GM18505 (cell line): Measurements from ENCODE around the gene AATK.

Source experiments
- ATAC-seq: cut with Tn5 transposase; IDR thresholded peaks from one replicate; pipeline ENCODE4 v1.9.1; 2021; ENCODE audit not compliant: unreplicated experiment
- POLR2A ChIP-seq: IDR thresholded peaks from 4 replicates; pipeline ENCODE4 v1.6.1; 2011; ENCODE audit warnings: borderline replicate concordance; ENCODE audit not compliant: insufficient read depth, insufficient read length; ENCODE audit errors: extremely low read depth

Gene AATK

DNA sequence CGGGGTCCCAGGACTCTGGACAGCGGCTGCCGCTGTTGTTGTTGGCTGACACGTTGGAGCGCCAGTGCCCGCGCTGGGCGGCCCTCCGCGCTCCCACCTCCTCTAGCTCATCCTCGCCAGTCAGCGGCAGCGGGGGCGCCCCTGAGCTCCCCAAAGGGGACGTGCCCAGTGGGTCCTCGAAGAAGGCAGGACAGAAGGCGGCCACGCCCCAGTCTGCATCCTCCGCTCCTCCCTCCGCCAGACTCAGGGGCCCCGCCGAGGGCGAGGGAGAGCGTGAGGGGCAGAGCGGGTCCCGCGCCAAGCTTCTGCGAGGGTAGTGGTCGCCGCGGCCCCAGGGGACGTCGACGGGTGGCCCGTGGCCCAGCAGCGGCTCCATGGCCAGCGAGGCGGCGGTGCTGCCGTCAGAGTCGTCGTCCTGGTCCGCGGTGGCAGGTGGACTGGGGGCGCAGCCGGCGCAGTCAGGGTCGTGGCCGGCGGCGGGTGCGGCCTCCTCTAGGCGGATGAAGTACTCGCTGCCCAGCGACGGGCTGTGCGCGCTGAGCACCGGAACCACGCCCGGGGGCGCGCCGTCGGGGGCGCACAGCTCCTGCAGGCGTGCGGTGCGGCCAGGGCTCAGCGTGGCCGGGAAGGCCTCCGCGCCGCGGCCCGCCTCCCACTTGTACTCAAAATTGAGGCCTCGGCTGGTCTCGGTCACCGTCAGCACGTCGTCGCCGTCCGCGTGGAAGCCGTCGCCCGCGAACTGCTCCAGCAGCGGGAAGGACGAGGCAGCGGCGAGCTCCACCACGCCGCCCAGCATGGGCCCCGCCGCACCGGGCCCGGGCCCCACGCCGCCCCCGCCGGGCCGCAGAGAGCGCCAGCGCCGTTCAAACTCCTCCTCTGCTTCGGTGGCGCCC lies 43.9 kb downstream of the AATK start:
- no peak for TF ChIP-seq POLR2A
- no peak for ATAC-seq

DNA sequence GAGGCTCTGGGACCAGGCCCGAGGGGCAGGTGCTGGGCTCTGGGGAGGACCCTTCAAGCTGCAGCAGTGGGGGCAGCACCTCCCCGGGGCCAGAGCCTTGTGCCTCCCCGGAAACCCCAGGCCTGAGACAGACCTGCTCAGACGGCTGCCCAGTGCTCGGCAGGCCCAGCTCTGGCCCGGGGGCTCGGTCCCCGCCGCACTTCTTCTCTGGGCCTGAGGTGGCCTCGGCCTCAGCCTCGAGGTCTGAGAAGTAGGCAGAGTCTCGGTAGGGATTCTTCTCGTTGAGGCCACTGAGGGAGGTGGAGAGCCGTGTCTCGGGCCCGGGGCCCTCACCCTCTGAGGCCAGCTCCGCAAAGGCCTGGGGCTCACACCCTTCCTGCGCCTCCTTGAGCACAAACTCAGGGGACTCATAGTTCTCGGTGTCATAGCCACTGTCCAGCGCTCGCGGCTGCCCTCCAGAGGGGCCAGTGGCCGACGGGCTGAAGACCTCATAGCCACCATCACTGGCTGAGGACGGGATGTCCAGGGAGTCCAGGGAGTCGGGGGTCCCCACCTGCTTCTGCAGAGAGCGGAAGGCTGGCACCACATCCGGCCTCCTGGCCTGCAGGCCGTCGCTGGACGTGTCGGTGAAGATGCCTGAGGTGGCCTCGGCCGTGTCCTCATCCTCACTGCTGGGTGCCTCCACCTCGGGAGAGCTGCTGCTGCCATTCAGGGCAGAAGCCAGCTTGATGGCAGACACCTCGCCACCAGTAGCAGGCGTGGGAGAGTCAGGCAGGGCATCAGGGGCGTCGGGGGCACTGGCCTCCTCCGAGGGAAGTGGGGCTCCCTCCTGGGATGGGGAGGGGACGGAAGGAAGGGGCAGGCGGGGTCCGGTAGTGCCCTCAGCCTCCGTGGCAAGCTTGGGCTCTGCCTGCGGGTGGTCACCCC lies 45.1 kb downstream of the AATK start:
- ATAC-seq = no peak
- TF ChIP-seq POLR2A = no peak

DNA sequence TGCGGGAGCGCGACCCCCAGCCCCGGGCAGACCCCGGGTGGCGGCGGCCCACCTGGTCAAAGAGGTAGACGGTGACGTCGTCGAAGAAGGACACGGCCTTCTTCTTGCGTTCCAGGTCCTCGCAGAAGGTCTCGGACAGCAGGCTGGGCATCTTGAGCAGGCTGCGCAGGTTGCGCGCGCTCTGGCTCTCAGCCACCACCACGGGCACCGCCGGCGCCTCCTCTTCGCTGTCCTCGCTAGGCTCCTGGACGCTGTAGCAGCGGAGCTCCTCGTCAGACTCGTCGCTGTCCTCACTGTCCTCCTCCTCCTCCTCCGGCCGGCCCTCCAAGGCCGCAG lies 45.9 kb downstream of the AATK start:
- TF ChIP-seq POLR2A = no peak

DNA sequence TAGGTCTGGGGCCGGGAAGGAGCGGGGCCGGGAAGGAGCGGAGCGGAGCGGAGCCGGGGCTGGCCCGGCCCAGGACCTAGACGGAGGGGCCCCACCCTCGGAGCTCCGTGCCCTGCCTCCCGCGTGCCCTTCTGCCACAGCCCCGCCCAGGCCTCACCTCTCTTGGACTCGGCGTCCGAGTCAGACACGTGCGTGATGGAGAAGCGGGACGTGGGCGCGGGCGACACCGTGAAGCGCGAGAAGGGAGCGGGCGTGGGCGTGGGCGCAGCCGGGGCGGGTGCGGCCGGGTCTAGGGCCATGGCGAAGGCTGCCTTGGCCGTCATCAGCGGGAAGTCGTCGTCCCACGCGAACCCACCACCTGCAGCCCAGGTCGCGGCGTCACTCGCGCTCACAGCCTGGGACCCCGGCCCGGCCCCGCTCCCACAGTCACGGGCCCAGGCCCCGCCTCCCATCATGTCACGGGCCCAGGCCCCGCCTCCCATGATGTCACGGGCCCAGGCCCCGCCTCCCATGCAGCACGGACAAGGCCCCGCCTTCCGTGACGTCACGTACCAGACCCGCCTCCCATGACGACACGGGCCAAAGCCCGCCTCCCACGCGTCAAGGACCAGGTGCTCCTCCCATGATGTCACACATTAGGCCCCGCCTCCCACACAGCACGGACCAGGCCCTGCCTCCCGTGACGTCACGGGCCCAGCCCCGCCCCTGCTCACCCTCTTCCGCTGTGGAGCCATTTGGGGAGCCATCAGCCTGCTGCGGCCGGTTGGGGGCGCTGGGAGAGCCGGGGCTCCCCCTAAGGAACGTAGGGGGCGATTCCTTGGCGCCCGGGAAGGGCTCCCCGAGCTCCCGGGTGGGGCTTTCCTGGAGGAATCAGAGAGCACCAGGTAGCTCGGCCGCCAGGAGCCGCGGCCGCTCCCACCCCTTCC lies 46.5 kb downstream of the AATK start:
- TF ChIP-seq POLR2A = no peak
- ATAC-seq = no peak

More for the DNA sequence above, 45.9 kb downstream of the AATK start:
- no peak for ATAC-seq

DNA sequence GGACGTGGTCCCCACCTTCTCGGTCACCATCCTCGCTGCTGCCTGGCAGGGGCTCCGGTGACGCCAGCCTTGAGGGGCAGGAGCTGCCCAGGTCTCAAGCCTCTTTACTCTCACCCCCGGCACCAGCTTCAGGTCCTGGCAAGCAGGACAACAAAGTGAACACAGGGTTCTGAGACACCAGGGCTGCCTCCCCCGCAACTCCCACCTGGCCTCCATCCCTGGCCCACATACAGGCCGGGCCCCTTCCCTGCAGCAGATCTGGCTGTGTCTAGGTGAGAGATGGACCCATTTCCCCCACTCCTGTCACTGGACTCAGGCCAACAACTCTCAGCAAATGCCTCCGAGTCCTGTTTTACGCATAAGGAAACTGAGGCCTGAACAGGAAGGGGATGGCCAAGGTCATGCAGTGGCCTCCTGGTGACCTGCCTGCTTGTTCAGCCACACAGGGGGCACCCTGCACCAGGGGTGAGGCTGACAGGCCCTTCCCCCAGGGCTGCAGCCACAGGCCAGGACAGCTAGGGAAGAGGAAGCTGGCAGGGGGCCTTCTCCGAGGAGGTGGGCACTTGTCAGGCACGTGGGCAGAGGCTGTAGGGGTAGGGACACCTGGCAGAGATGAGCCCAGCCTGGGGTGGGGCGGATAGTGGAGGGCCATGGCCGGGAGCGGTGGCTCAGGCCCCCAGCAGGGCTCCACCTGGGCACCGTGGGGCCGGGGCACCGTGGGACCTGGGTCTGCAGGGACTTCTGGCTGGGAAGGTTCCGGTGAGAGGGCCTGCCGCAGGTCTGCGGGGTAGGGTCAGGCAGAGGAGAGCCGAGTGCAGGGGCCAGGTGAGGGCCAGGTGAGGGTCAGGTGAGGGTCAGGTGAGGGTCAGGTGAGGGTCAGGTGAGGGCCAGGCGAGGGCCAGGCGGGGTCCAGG lies 47.5 kb downstream of the AATK start:
- ATAC-seq = no peak
- TF ChIP-seq POLR2A = no peak

DNA sequence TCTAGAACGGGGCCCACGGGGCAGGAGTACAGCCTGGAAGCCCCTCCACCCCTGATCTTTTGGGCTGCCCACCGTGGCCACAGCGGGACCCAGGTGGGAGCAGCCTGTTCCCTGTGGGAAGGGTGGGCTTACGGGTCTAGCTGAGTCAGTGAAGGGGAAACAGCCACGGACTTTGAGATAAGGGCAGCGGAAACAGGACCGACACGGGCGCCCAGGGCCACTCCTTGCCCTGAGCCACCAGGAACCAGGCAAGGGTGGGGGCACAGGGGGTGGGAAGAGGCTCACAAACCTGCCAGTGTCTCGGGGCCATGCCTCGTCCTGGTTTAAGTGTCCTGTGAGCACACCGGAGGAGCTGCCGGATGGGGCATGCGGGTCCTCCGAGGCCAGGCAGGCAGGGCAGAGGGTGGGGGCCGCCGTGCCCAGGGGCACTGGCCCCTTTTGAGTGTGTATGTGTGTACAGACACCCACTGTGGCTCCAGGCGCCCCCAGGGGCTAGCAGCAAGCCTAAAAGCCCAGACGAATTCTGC lies 48.3 kb downstream of the AATK start:
- no peak for TF ChIP-seq POLR2A
- ATAC-seq = no peak

DNA sequence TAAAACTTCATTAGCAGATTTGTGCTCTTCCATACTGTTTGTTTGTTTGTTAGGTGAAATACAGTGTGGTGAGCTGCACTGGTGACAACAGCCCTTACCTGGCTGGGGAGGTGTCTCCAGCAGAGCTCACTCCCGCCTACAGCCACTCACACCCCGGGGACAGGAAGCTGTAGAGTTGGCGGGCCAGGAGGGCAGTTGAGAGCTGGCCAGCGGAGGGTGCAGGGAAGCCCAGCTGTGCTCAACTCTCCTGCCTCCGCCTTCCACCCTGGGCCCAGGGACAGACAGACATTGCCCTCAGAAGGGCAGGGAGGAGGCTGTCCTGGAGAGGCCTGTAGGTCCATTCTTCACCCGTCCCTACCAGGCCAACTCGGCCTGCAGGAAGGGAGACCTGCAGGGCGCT lies 49.3 kb downstream of the AATK start:
- no peak for TF ChIP-seq POLR2A
- ATAC-seq = no peak

DNA sequence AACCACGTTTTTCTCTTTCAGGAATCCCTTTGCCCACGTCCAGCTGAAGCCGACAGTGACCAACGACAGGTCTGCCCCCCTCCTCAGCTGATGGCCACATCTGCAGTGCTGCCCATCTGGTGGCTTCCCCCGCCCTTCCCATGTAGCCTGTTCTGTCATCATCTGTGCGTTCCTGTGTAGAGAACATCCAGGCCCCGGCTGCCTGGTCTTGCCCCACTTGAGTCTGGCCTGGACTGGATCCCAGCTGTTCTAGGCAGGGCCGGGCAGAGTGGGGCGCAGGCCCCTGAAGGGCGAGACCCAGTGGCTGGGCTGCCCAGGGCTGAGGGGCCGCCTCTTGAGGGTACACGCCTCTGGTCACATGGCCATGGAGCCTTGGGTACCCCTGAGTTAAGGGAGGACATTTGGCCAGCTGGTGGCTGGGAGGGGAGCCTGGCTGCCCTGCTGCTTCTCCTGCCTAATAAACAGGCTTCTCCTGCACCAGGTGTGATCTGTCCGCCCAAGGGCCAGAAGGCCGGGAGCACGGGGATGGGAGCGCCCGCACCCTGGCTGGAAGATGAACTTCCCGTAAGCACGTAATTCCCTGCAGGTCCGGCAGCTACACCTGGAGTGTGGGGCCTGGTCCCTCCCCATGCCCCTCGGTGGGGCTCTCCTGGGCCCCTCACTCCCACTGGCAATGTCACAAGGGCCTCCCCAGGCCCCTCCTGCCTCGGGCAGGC lies 50.1 kb downstream of the AATK start:
- ATAC-seq = no peak

DNA sequence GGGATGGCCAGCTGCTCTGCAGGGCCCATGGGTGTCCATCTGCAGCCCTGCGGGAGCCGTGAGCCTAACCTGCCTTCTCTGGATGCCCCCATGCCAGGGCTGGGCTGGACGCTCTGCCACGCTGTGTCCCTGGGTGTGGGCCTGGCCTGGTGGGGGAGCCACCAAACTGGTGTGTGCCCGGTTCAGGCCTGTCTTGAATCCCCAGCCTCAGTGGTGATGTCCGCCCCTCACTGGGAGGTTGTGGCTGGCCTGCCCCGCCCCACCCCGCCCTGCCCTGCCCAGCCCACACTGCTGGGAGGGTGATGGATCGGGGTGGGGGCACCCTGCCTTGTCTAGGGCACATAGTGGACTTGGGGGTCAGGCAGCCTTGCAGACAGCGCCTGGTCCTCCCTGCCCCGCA lies 50.8 kb downstream of the AATK start:
- no peak for TF ChIP-seq POLR2A
- ATAC-seq = no peak

More for the DNA sequence above, 50.1 kb downstream of the AATK start:
- TF ChIP-seq POLR2A = no peak

DNA sequence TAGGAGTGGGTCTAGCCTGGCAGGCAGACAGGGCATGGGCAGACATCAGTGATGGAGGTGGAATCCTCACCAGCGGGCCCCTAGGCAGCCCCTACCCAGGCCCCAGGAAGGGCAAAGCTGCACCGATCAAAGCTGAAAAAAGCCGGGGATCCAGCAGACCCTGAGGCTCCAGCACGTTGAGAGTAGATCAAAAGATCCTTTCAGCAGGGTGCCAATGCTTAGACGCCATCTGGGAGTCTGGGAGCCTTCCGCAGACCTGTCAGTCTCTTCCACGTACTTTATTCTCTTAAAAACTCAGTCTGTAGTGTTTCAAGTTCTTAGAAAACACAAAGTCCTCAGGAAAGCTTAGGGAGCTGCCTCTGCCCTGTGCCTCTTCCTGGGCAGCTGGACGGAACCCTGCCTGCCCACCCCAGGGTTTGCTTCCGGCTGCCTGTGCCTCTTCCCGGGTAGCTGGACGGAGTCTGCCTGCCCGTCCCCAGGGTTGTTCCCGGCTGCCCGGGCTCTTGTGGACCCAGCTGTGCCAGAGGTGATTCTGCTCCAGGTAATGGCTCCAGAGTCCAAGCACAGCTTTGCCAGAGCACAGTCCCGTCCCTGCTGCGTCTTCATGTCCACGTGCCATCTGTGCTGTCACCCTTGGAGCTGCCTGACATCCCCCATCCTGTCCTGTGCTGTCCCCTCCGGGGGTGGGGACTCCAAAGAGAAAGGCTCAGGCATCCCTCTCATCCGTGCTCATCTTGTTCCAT lies 51.5 kb downstream of the AATK start:
- TF ChIP-seq POLR2A = no peak
- ATAC-seq = no peak
